Activated CD4-positive, alpha-beta memory T cell treated with anti-CD3 and anti-CD28 coated beads, Interleukin-2, amount 10 ng/mL, durations not matched to agents 7 days and 5 days (primary cell): ENCODE results near the gene TAF15. TPM values are rescaled to one million over a fixed set of nuclear protein-coding genes. Genes with fewer than 3 reads are reported as not detected.

Experiments
- CTCF ChIA-PET: fragments of 350-600 bp; sonication (Branson Sonifier 250); formaldehyde crosslinking; loops from one replicate; lab custom pipeline; 2021; ENCODE audit warnings: antibody characterized with exemption, inconsistent platforms; lab: Charles Lee
- POLR2A ChIA-PET: fragments of 350-600 bp; sonication (Branson Sonifier 250); formaldehyde crosslinking; loops from one replicate; lab custom pipeline; 2021; ENCODE audit warnings: antibody characterized with exemption; lab: Charles Lee
- DNase-seq: peaks from one replicate; pipeline ENCODE4 v3.0.0-alpha.2; 2020
- H3K27ac Mint-ChIP-seq: one replicate; pipeline ENCODE4 v1.8.0; 2021; ENCODE audit warnings: mild to moderate bottlenecking, mixed read lengths
- H3K27me3 Mint-ChIP-seq: one replicate; pipeline ENCODE4 v1.8.0; 2021; ENCODE audit warnings: mixed read lengths
- H3K36me3 Mint-ChIP-seq: one replicate; pipeline ENCODE4 v1.8.0; 2021; ENCODE audit warnings: low read depth, mixed read lengths
- H3K4me1 Mint-ChIP-seq: one replicate; pipeline ENCODE4 v1.8.0; 2021; ENCODE audit warnings: mixed read lengths
- H3K4me3 Mint-ChIP-seq: one replicate; pipeline ENCODE4 v1.8.0; 2021; ENCODE audit warnings: mild to moderate bottlenecking, mixed read lengths
- H3K9me3 Mint-ChIP-seq: one replicate; pipeline ENCODE4 v1.8.0; 2021; ENCODE audit warnings: mixed read lengths
- total RNA-seq, 2 experiments: library from RNA; stranded (reverse); gene quantifications; one replicate each; pipeline ENCODE4 v1.2.3, GENCODE V29; 2021

The TAF15 gene
- total RNA-seq = 100 to 1,000 TPM; 244 to 252 TPM

- peak within 1 kb of the TSS; percentile 89 for H3K4me3 Mint-ChIP-seq
- ChIA-PET POLR2A (interaction anchor here (0.6 to 4.8 kb wide), 44 partner anchors 9 to 737 kb away, joined by 3 to 89 read pairs (median 4); partner anchors contain the start of genes AP2B1, C17orf50, CCL5 and MMP28), CTCF (interaction anchor here (0.6 to 9.8 kb wide), 33 partner anchors 8 to 1409 kb away, joined by 3 to 286 read pairs (median 4); partner anchors contain the start of genes C17orf50, MMP28 and PEX12)
- H3K36me3 Mint-ChIP-seq = peaks cover 20% of the 10 kb centered on the region
- H3K9me3 Mint-ChIP-seq = no peaks in the 10 kb centered on the region
- no peaks in the 10 kb centered on the region for H3K27me3 Mint-ChIP-seq
- H3K4me1 Mint-ChIP-seq = peaks cover 61% of the 10 kb centered on the region
- DNase-seq = peak; percentile 97
- H3K27ac Mint-ChIP-seq = peak within 1 kb of the TSS; percentile 98
These were observed at the start of gene TAF15 for GRCh38 chr17:35808962-35809854. Gene TAF15 (plus strand): TSS chr17:35809484. CDS start chr17:35809570, 86 bp downstream.

- Mint-ChIP-seq H3K27ac (no peak within 1 kb of the TSS), H3K4me1 (peaks cover 9% of the 10 kb centered on the region), H3K27me3 (peaks cover 4% of the 10 kb centered on the region), H3K4me3 (no peak within 1 kb of the TSS), H3K9me3 (no peaks in the 10 kb centered on the region), H3K36me3 (no peaks in the 10 kb centered on the region)
- ChIA-PET POLR2A (interaction anchor here (1.4 kb wide), 1 partner anchor 50 kb away, joined by 3 read pairs; no protein-coding TSS in a partner anchor), CTCF (interaction anchor here (12.7 kb wide), 1 partner anchor 47 kb away, joined by 286 read pairs; the partner anchor contains the start of gene TAF15)
- no peak for DNase-seq
These were observed 48.7 kb upstream of the TAF15 start, which contains the start of gene C17orf50 for GRCh38 chr17:35760587-35760986. Gene C17orf50 (plus strand): TSS chr17:35760887. CDS start chr17:35760942, 55 bp downstream.

- no peaks in the 10 kb centered on the region for H3K36me3 Mint-ChIP-seq
These were observed 47.7 kb upstream of the TAF15 start for GRCh38 chr17:35761601-35762000.

GRCh38 chr17:35763767-35764122, 45.5 kb upstream of the TAF15 start:
- Mint-ChIP-seq H3K4me1 (peaks cover 9% of the 10 kb centered on the region), H3K9me3 (no peaks in the 10 kb centered on the region), H3K27ac (no peak overlapping the region), H3K4me3 (peak overlapping the region; percentile 82), H3K36me3 (no peaks in the 10 kb centered on the region), H3K27me3 (peaks cover 4% of the 10 kb centered on the region)
- CTCF ChIA-PET = interaction anchor here (0.6 to 12.7 kb wide), 53 partner anchors 9 to 795 kb away, joined by 3 to 286 read pairs (median 5); partner anchors contain the start of genes CCL5, GAS2L2, MMP28 and RDM1
- DNase-seq = no peak
- POLR2A ChIA-PET = interaction anchor here (0.8 to 7.6 kb wide), 6 partner anchors 21 to 175 kb away, joined by 3 to 89 read pairs (median 4); partner anchors contain the start of genes MMP28 and TAF15

More at GRCh38 chr17:35761601-35762000, 47.7 kb upstream of the TAF15 start:
- Mint-ChIP-seq H3K4me1 (peaks cover 9% of the 10 kb centered on the region), H3K9me3 (no peaks in the 10 kb centered on the region), H3K27ac (no peak overlapping the region), H3K27me3 (peaks cover 4% of the 10 kb centered on the region), H3K4me3 (no peak overlapping the region)
- CTCF ChIA-PET = interaction anchor here (1.1 to 12.7 kb wide), 3 partner anchors 14 to 98 kb away, joined by 3 to 286 read pairs (median 4); partner anchors contain the start of gene TAF15
- POLR2A ChIA-PET = no interaction called here
- DNase-seq = no peak

- peak; percentile 89 for DNase-seq
- Mint-ChIP-seq H3K27ac (peak overlapping the region; percentile 65), H3K4me3 (peak overlapping the region; percentile 82), H3K9me3 (no peaks in the 10 kb centered on the region), H3K4me1 (peaks cover 9% of the 10 kb centered on the region), H3K36me3 (no peaks in the 10 kb centered on the region), H3K27me3 (peaks cover 4% of the 10 kb centered on the region)
- ChIA-PET POLR2A (interaction anchor here (0.8 to 7.6 kb wide), 6 partner anchors 21 to 176 kb away, joined by 3 to 89 read pairs (median 4); partner anchors contain the start of genes MMP28 and TAF15), CTCF (interaction anchor here (0.6 to 12.7 kb wide), 59 partner anchors 9 to 794 kb away, joined by 3 to 286 read pairs (median 5); partner anchors contain the start of genes CCL5, GAS2L2, MMP28 and RASL10B)
These were observed 44.9 kb upstream of the TAF15 start for GRCh38 chr17:35764123-35764991.

- no peak overlapping the region for H3K27ac Mint-ChIP-seq
These were observed 44.1 kb upstream of the TAF15 start for GRCh38 chr17:35765086-35765710.

GRCh38 chr17:35765756-35766488, 43.4 kb upstream of the TAF15 start:
- H3K36me3 Mint-ChIP-seq = no peaks in the 10 kb centered on the region
- CTCF ChIA-PET = interaction anchor here (1.0 to 12.7 kb wide), 6 partner anchors 8 to 42 kb away, joined by 3 to 286 read pairs (median 6); partner anchors contain the start of gene TAF15
- H3K27me3 Mint-ChIP-seq = no peaks in the 10 kb centered on the region
- H3K4me1 Mint-ChIP-seq = peaks cover 9% of the 10 kb centered on the region
- no peak overlapping the region for H3K27ac Mint-ChIP-seq
- POLR2A ChIA-PET = interaction anchor here (7.6 kb wide), 1 partner anchor 44 kb away, joined by 89 read pairs; the partner anchor contains the start of gene TAF15
- no peak for DNase-seq
- no peak overlapping the region for H3K4me3 Mint-ChIP-seq
- no peaks in the 10 kb centered on the region for H3K9me3 Mint-ChIP-seq

More at GRCh38 chr17:35765086-35765710, 44.1 kb upstream of the TAF15 start:
- Mint-ChIP-seq H3K4me1 (peaks cover 9% of the 10 kb centered on the region), H3K27me3 (peaks cover under 1% of the 10 kb centered on the region), H3K4me3 (peak overlapping the region; percentile 82), H3K9me3 (no peaks in the 10 kb centered on the region), H3K36me3 (no peaks in the 10 kb centered on the region)
- no peak for DNase-seq
- ChIA-PET POLR2A (interaction anchor here (1.4 to 7.6 kb wide), 2 partner anchors 44 to 92 kb away, joined by 3 to 89 read pairs; partner anchors contain the start of gene TAF15), CTCF (interaction anchor here (1.0 to 12.7 kb wide), 12 partner anchors 8 to 148 kb away, joined by 3 to 286 read pairs (median 6); partner anchors contain the start of gene TAF15)

- POLR2A ChIA-PET = interaction anchor here (7.6 kb wide), 1 partner anchor 43 kb away, joined by 89 read pairs; the partner anchor contains the start of gene TAF15
- no peaks in the 10 kb centered on the region for H3K9me3 Mint-ChIP-seq
- no peak overlapping the region for H3K27ac Mint-ChIP-seq
- CTCF ChIA-PET = interaction anchor here (0.8 to 12.7 kb wide), 5 partner anchors 9 to 41 kb away, joined by 3 to 286 read pairs (median 4); partner anchors contain the start of gene TAF15
- H3K36me3 Mint-ChIP-seq = no peaks in the 10 kb centered on the region
- H3K4me3 Mint-ChIP-seq = no peak overlapping the region
- no peak for DNase-seq
- H3K4me1 Mint-ChIP-seq = peaks cover 9% of the 10 kb centered on the region
- H3K27me3 Mint-ChIP-seq = no peaks in the 10 kb centered on the region
These were observed 42.8 kb upstream of the TAF15 start for GRCh38 chr17:35766489-35766877.

- POLR2A ChIA-PET = interaction anchor here (7.6 kb wide), 1 partner anchor 42 kb away, joined by 89 read pairs; the partner anchor contains the start of gene TAF15
These were observed 42.3 kb upstream of the TAF15 start for GRCh38 chr17:35766903-35767510.

GRCh38 chr17:35768797-35769196, 40.5 kb upstream of the TAF15 start:
- Mint-ChIP-seq H3K27ac (no peak overlapping the region), H3K4me1 (peaks cover 9% of the 10 kb centered on the region), H3K4me3 (no peak overlapping the region), H3K27me3 (peaks cover 11% of the 10 kb centered on the region), H3K9me3 (no peaks in the 10 kb centered on the region), H3K36me3 (no peaks in the 10 kb centered on the region)
- DNase-seq = no peak
- ChIA-PET CTCF (interaction anchor here (1.2 to 12.7 kb wide), 2 partner anchors 28 to 39 kb away, joined by 3 to 286 read pairs; partner anchors contain the start of gene TAF15), POLR2A (interaction anchor here (7.6 kb wide), 1 partner anchor 41 kb away, joined by 89 read pairs; the partner anchor contains the start of gene TAF15)

More at GRCh38 chr17:35766903-35767510, 42.3 kb upstream of the TAF15 start:
- no peak overlapping the region for H3K27ac Mint-ChIP-seq
- peak; percentile 34 for DNase-seq
- H3K27me3 Mint-ChIP-seq = peaks cover 3% of the 10 kb centered on the region
- CTCF ChIA-PET = interaction anchor here (0.8 to 12.7 kb wide), 6 partner anchors 9 to 41 kb away, joined by 3 to 286 read pairs (median 4); partner anchors contain the start of gene TAF15
- no peaks in the 10 kb centered on the region for H3K9me3 Mint-ChIP-seq
- no peaks in the 10 kb centered on the region for H3K36me3 Mint-ChIP-seq
- no peak overlapping the region for H3K4me3 Mint-ChIP-seq
- peaks cover 9% of the 10 kb centered on the region for H3K4me1 Mint-ChIP-seq
